Measurements from ENCODE around the gene PDYN. TPM values are rescaled to one million over a fixed set of nuclear protein-coding genes. Genes with fewer than 3 reads are reported as not detected.
A peak's percentile ranks its signal among the peaks of the same experiment; 100 is the strongest.

PDYN gene
- polyA plus RNA-seq, 3 donors = not detected

- H3K9me3 Mint-ChIP-seq = peaks cover 0 to 6% (median 0%) of the 10 kb centered on the region in 7 donors
- H4K20me1 ChIP-seq (ENCODE audit: insufficient read depth, low read length) = no peaks in the 10 kb centered on the region
- peaks cover 2 to 5% of the 10 kb centered on the region in 2 donors for H3K9me3 ChIP-seq (replicated peaks in 1 of 2; ENCODE audit: control insufficient read depth in 1 of 2, insufficient read depth in 1 of 2, low read length in 2 of 2)
- DNase-seq = no peak
- peaks cover 17 to 37% (median 18%) of the 10 kb centered on the region in 3 donors for H3K27me3 Mint-ChIP-seq (ENCODE audit: low read depth in 3 of 3)
- H2AFZ ChIP-seq (ENCODE audit: insufficient read depth, low read depth, low read length, poor library complexity, severe bottlenecking) = no peak overlapping the region
- no peak overlapping the region for H3K4me3 ChIP-seq (replicated peaks in 1 of 3; ENCODE audit: low read depth in 2 of 3, low read length in 3 of 3)
- intact Hi-C loops (cut with micrococcal nuclease) = no loop called here
- no peak overlapping the region for H3K4me2 ChIP-seq (replicated peaks; ENCODE audit: extremely low read depth, low read length, poor library complexity, severe bottlenecking)
- H3K27me3 ChIP-seq (ENCODE audit: control insufficient read depth in 2 of 2, insufficient read depth in 2 of 2, low read length in 2 of 2) = peaks cover 22% of the 10 kb centered on the region in 2 donors
- H3K79me2 ChIP-seq (ENCODE audit: insufficient read depth, low read length) = no peaks in the 10 kb centered on the region
- H3K4me1 ChIP-seq (ENCODE audit: control insufficient read depth in 1 of 2, insufficient read depth in 2 of 2, low read length in 2 of 2) = no peaks in the 10 kb centered on the region
- H3K27ac ChIP-seq (ENCODE audit: low read depth in 1 of 2, low read length in 2 of 2) = no peak overlapping the region
- no peak overlapping the region for H3K9ac ChIP-seq (ENCODE audit: insufficient read depth, low read length, poor library complexity, severe bottlenecking)
- H3K4me3 Mint-ChIP-seq = peak overlapping the region in 1 of 2 donors; percentile 9
- TF ChIP-seq, protein P1, sequence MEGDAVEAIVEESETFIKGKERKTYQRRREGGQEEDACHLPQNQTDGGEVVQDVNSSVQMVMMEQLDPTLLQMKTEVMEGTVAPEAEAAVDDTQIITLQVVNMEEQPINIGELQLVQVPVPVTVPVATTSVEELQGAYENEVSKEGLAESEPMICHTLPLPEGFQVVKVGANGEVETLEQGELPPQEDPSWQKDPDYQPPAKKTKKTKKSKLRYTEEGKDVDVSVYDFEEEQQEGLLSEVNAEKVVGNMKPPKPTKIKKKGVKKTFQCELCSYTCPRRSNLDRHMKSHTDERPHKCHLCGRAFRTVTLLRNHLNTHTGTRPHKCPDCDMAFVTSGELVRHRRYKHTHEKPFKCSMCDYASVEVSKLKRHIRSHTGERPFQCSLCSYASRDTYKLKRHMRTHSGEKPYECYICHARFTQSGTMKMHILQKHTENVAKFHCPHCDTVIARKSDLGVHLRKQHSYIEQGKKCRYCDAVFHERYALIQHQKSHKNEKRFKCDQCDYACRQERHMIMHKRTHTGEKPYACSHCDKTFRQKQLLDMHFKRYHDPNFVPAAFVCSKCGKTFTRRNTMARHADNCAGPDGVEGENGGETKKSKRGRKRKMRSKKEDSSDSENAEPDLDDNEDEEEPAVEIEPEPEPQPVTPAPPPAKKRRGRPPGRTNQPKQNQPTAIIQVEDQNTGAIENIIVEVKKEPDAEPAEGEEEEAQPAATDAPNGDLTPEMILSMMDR (IDR thresholded peaks at IDR 0.05) = no peak
- no peak overlapping the region for H3K27ac Mint-ChIP-seq
- no peaks in the 10 kb centered on the region for H3K36me3 ChIP-seq (replicated peaks in 1 of 2; ENCODE audit: control insufficient read depth in 1 of 2, insufficient read depth in 2 of 2, low read length in 2 of 2)
- H3K4me1 Mint-ChIP-seq = no peaks in the 10 kb centered on the region
- WGBS (ENCODE audit: insufficient coverage) = 30% methylated on average over 3 of the region's 5 CpGs
- no peaks in the 10 kb centered on the region for H3K36me3 Mint-ChIP-seq
Observed at GRCh38 chr20:2032168-2032567, 38.3 kb upstream of the PDYN start.

GRCh38 chr20:2026514-2026913 is 32.7 kb upstream of the PDYN start:
- peaks cover 0 to 5% of the 10 kb centered on the region in 2 donors for H3K27me3 ChIP-seq (ENCODE audit: control insufficient read depth in 2 of 2, insufficient read depth in 2 of 2, low read length in 2 of 2)
- no peak overlapping the region for H3K4me2 ChIP-seq (replicated peaks; ENCODE audit: extremely low read depth, low read length, poor library complexity, severe bottlenecking)
- 90% methylated on average over 4 of the region's 4 CpGs for WGBS (ENCODE audit: insufficient coverage)
- Mint-ChIP-seq H3K4me3 (no peak overlapping the region), H3K9me3 (peaks cover 7 to 19% (median 14%) of the 10 kb centered on the region in 7 donors), H3K27me3 (ENCODE audit: low read depth in 3 of 3) (peaks cover 8 to 20% (median 18%) of the 10 kb centered on the region in 3 donors), H3K4me1 (no peaks in the 10 kb centered on the region), H3K27ac (no peak overlapping the region), H3K36me3 (no peaks in the 10 kb centered on the region)
- no peaks in the 10 kb centered on the region for H3K79me2 ChIP-seq (ENCODE audit: insufficient read depth, low read length)
- H3K9me3 ChIP-seq (replicated peaks in 1 of 2; ENCODE audit: control insufficient read depth in 1 of 2, insufficient read depth in 1 of 2, low read length in 2 of 2) = peaks cover 17 to 18% of the 10 kb centered on the region in 2 donors
- TF ChIP-seq, protein P1 (IDR thresholded peaks at IDR 0.05) = no peak
- H3K9ac ChIP-seq (ENCODE audit: insufficient read depth, low read length, poor library complexity, severe bottlenecking) = no peak overlapping the region
- intact Hi-C loops (cut with micrococcal nuclease) = no loop called here
- no peak overlapping the region for H3K4me3 ChIP-seq (replicated peaks in 1 of 3; ENCODE audit: low read depth in 2 of 3, low read length in 3 of 3)
- H3K36me3 ChIP-seq (replicated peaks in 1 of 2; ENCODE audit: control insufficient read depth in 1 of 2, insufficient read depth in 2 of 2, low read length in 2 of 2) = no peaks in the 10 kb centered on the region
- DNase-seq = no peak
- H2AFZ ChIP-seq (ENCODE audit: insufficient read depth, low read depth, low read length, poor library complexity, severe bottlenecking) = no peak overlapping the region
- H4K20me1 ChIP-seq (ENCODE audit: insufficient read depth, low read length) = no peaks in the 10 kb centered on the region
- H3K4me1 ChIP-seq (ENCODE audit: control insufficient read depth in 1 of 2, insufficient read depth in 2 of 2, low read length in 2 of 2) = no peaks in the 10 kb centered on the region
- no peak overlapping the region for H3K27ac ChIP-seq (ENCODE audit: low read depth in 1 of 2, low read length in 2 of 2)
